Suppressor macrophage treated with lipopolysaccharide for 1 hour (primary cell): ENCODE data around the gene LYRM1.
"Not testable (repeated sequence)": the region's sequence is repeated elsewhere in the genome, so short reads cannot be mapped to it uniquely, and the experiment has no call there.

Experiments used
- DNase-seq, 3 donors: peaks; one replicate each; pipeline ENCODE4 v3.0.0-alpha.2; 2020 to 2022

The LYRM1 gene

DNA sequence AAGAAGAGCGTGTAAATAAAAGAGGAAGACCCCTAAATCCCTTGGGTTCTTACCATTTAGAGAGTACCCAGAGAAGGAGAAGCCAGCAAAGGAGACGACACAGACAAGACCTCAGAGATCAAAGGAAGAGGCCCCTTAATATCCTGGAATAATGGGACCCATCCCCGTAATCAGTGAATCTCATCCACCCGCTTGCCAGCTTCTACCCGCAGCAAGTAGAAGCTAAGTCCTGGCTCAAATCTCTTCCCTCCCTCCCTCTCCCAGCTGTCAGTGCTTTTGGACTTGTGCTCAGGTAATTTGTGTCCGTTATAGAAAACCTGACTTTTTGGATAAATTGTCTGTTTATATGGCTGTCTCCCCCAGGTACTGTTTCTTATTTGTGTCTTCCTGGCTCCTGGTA, 1.9 kb downstream of the LYRM1 start:
- DNase-seq: no peak

- peak; percentile 27 to 54 (median 31) for DNase-seq
These were observed 2.7 kb downstream of the LYRM1 start for GRCh38 chr16:20903116-20903898.

- no peak for DNase-seq
These were observed 3.4 kb downstream of the LYRM1 start for GRCh38 chr16:20903899-20904506.

DNA sequence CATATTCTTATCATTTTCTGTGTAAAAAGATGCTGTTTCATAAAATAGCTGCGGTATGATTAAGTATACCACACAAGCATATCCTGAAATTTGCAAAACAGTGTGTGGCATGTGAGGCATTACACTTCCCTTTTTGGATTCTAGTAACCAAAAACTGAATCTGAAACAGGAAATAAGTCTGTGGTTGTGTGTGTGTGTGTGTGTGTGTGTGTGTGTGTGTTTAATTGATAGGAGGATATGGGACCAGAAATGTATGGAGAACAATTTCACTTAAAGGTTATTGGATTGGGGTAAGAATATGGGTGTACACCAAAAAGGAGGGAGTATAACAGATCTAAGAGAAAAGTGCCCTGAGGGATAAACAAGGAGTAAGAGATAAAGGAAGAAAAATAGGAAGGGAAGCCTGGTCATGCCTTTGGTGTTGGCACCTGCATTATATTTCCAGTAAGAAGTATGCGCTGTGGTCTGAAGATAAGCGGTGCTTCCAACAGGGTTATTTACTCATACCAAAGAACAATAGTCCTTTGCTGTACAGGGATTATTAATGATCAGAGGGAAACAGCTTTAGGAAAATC, 4.0 kb downstream of the LYRM1 start:
- peak; percentile 81 to 95 (median 93) for DNase-seq

DNA sequence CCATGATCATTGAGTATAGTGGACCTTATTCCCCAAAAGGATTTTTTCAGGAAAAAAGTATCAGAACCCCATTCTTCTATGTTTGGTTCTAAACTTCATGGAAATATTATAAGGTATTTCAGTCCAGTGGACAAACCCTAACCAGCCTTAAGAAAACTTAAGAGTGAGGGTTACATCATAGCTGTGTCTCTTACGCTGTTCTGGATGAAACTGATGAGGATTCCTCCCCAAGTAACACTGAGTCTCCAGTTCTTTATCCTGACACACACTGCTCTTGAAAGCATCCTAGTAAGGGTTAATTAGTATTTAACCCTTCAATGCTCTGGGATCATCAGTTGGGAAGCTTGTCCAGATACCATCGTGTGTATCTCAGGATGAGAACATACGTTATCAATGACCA, 5.0 kb downstream of the LYRM1 start:
- peak in 1 of 3 donors; percentile 14 for DNase-seq

- peak; percentile 55 to 84 (median 55) for DNase-seq
These were observed 6.0 kb downstream of the LYRM1 start for GRCh38 chr16:20906341-20907255.

GRCh38 chr16:20910781-20911321, 10.3 kb downstream of the LYRM1 start:
- DNase-seq: peak; percentile 81 to 99 (median 95)

- peak; percentile 87 to 96 (median 90) for DNase-seq
These were observed 10.8 kb downstream of the LYRM1 start for GRCh38 chr16:20911361-20911760.

GRCh38 chr16:20916289-20916688, 15.7 kb downstream of the LYRM1 start:
- no peak for DNase-seq

- peak; percentile 47 to 52 (median 52) for DNase-seq
These were observed 16.4 kb downstream of the LYRM1 start for GRCh38 chr16:20916942-20917341.

- DNase-seq: peak; percentile 38 to 64 (median 60)
These were observed 18.1 kb downstream of the LYRM1 start for GRCh38 chr16:20918486-20919239.

DNA sequence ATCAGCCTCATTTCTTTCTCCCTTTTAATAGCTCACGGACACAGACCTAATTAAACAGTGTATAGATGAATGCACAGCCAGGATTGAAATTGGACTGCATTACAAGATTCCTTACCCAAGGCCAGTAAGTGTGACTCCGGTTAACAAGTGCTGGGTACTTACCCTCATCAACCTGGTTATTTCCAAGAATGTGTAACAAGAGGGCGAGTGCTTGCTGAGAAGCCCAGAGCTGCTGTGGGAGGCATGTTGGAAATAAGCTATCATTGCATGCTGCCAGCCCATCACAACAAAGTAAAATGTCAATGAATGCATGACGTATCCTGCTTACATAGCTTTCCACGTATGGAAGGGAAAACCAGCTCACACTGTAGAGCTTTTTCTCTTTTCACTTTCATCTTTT, 19.5 kb downstream of the LYRM1 start:
- DNase-seq: peak; percentile 43 to 63 (median 44)

- DNase-seq: no peak
These were observed 20.2 kb downstream of the LYRM1 start for GRCh38 chr16:20920799-20921198.

DNA sequence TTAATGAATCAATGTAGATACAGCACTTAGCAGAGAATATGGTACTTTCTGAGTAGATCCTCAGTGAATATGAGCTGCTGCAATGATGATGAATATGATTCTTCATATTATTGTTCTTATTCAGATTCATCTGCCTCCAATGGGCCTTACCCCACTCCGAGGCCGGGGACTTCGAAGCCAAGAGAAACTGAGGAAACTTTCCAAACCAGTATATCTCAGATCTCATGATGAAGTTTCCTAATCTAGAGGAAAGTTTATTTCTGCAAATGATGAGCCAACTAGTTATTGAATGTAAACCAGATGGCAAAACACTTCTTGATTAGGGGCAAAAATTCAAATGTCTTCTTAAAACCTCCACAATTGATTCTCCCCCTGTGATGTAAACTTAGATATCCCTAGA, 23.3 kb downstream of the LYRM1 start:
- DNase-seq: no peak

GRCh38 chr16:20925751-20926150, 25.2 kb downstream of the LYRM1 start:
- no peak for DNase-seq

- no peak for DNase-seq
These were observed 28.3 kb downstream of the LYRM1 start for GRCh38 chr16:20928774-20929411.

- not testable (repeated sequence) for DNase-seq
These were observed 29.2 kb downstream of the LYRM1 start for GRCh38 chr16:20929676-20930364.

GRCh38 chr16:20930365-20930690, 29.8 kb downstream of the LYRM1 start:
- DNase-seq: no peak

DNA sequence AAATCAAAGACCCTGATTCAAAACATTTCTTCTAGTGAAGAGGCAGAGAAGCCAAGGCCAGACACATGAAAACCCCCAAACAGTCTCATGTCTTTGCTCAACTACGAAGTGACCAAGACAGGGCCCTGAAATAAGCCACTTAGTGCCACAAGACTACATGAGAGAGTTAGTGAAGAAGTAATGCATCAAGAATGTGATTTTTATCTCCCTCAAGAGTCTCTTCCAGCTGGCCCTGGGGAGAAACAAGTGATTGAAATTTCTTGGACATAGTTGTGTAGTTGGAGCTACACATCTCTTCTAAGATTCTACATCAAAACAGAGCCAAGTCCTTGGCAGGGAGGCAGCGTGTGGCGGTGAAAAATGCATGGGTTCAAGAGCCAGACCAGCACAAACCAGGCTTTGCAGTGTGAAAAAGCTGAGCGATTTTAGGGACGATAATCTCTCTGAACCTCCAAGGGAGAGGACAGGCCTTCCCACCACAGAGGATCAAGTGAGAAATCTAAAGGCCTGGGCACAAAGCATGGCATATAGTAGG, 30.6 kb downstream of the LYRM1 start:
- DNase-seq: no peak

DNA sequence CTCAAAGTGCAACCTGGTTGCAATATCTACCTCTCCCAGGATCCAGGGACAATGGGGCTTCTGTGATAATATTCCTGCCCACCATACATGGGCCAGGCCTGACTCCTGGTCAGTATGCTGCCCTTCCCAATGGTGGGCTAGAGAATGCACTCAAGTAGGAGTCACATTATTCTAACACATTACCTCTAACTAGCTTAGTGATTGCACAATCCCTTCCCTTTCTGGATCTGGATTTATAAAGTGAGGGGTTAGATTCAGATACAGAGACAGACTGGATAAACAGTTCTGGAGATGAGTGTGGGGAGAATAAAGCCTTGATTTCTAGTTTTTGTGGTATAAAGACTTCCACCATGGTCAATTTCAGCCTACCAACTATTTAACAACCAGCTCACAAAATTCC, 33.0 kb downstream of the LYRM1 start:
- DNase-seq: no peak

DNA sequence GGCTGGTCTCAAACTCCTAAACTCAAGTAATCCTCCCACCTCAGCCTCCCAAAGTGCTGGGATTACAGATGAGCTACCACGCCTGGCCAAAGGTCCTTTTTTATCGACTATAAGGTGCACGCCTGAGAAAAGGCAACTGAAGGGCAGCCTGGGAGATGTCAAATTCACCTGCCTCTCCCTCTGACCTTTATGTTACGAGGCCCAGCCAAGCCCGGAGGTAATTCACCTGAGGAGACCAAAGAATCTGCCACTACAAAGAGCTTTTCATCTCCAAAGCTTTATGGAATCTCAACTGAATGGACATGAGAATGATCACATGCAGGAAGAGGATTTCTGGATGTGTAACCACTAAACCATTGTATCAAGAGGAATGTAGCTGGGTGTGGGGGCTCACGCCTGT, 37.2 kb downstream of the LYRM1 start:
- DNase-seq: no peak
